GM21576 (cell line): ENCODE data around the gene FAM117A.
"Not testable (repeated sequence)": the region's sequence is repeated elsewhere in the genome, so short reads cannot be mapped to it uniquely, and the experiment has no call there.

Experiments used
- ATAC-seq: cut with Tn5 transposase; IDR thresholded peaks from one replicate; pipeline ENCODE4 v1.9.1; 2021; ENCODE audit warnings: mild to moderate bottlenecking, moderate library complexity; ENCODE audit not compliant: unreplicated experiment

FAM117A gene

GRCh38 chr17:49764559-49765180 lies 739 bp upstream of the FAM117A start:
- no peak for ATAC-seq

- no peak for ATAC-seq
These were observed 1.6 kb downstream of the FAM117A start for GRCh38 chr17:49762151-49762941.

- ATAC-seq, result no peak
These were observed 2.9 kb downstream of the FAM117A start for GRCh38 chr17:49760932-49761558.

- no peak for ATAC-seq
These were observed 3.6 kb downstream of the FAM117A start for GRCh38 chr17:49760296-49760695.

GRCh38 chr17:49759203-49759602 lies 4.7 kb downstream of the FAM117A start:
- ATAC-seq, result no peak

GRCh38 chr17:49758464-49759010 lies 5.4 kb downstream of the FAM117A start:
- not testable (repeated sequence) for ATAC-seq

- ATAC-seq, result no peak
These were observed 6.7 kb downstream of the FAM117A start for GRCh38 chr17:49757151-49757777.

GRCh38 chr17:49756323-49757150 lies 7.4 kb downstream of the FAM117A start:
- no peak for ATAC-seq

GRCh38 chr17:49755663-49756283 lies 8.2 kb downstream of the FAM117A start:
- no peak for ATAC-seq

GRCh38 chr17:49753959-49754391 lies 10.0 kb downstream of the FAM117A start:
- ATAC-seq, result no peak

- no peak for ATAC-seq
These were observed 11.4 kb downstream of the FAM117A start for GRCh38 chr17:49752508-49752907.

- no peak for ATAC-seq
These were observed 14.2 kb downstream of the FAM117A start for GRCh38 chr17:49749730-49750129.

GRCh38 chr17:49748791-49749190 lies 15.1 kb downstream of the FAM117A start:
- peak; percentile 71 for ATAC-seq

GRCh38 chr17:49748223-49748622 lies 15.7 kb downstream of the FAM117A start:
- ATAC-seq, result no peak

GRCh38 chr17:49747632-49748031 lies 16.3 kb downstream of the FAM117A start:
- ATAC-seq, result no peak

GRCh38 chr17:49746791-49747490 lies 17.0 kb downstream of the FAM117A start:
- ATAC-seq, result peak; percentile 44

GRCh38 chr17:49745175-49746139 lies 18.5 kb downstream of the FAM117A start:
- ATAC-seq, result no peak

- ATAC-seq, result no peak
These were observed 21.7 kb downstream of the FAM117A start for GRCh38 chr17:49742166-49742638.
